GM08714 (cell line): ENCODE results near the gene KIF3C.
"Not testable (repeated sequence)": the region's sequence is repeated elsewhere in the genome, so short reads cannot be mapped to it uniquely, and the experiment has no call there.

ENCODE experiments used
- H3K4me3 ChIP-seq: fragments of 200-500 bp; sonication (Bioruptor generic); 2 replicates; pipeline ENCODE4 v1.5.1; 2014; ENCODE audit warnings: mild to moderate bottlenecking, low read length, inconsistent platforms
- ZNF274 ChIP-seq: IDR thresholded peaks from 2 replicates; pipeline ENCODE4 v1.6.1; 2012; ENCODE audit warnings: mild to moderate bottlenecking, low read depth, low read length

KIF3C gene

DNA sequence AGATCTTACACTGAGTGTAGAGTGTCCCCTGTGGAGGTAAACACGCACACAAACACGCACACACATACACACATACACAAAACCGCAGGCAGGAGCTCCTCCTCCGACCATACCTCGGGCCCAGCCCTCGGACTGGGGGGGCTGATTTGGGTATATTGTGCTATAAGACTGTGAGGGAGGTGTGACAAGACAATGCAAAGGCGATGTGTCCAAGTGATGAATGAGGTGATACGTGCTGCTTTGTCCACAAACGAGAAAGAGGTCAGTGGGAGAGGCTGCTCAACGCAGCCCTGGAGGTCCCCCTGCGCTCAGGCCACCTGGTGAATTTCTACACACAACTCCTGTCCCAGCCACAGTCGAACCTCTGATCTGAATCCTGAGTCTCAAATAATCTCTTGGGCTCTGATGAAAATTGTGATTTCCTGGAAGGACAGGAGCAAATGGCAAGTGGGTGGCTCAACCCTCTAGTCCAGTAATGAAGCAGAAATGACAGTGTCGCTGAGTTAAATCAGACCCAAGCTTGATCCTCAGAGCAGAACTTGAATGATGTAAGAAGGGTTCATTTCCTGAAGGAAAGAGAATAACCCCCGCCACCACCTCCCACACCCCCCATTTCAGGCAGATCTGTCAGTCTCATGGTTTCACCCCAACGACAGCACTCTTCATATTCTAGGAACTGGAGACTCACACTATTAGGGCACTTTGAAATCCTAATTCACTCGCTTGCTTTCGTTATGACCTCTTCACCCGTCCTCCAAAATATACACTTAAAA, 55.1 kb downstream of the KIF3C start:
- no peak for TF ChIP-seq ZNF274

DNA sequence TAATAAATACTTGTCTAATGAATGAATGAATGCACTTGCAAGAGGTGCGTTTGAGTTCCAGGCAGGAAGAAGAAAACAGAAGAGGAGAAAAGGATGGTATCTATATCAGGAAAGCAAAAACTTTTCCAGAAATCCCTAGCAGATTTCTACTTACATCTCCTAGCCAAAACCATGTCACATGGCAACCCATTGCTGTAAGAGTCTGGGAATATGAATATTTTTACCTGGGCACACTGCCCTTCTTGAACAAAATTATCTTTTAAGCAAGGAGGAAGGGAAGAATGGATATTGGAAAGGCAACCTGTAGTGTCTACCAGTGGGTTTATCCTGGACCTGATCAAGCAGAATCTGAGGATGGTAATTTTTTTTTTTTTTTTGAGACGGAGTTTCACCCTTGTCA, 59.8 kb downstream of the KIF3C start:
- no peak overlapping the region for H3K4me3 ChIP-seq
- no peak for TF ChIP-seq ZNF274

More for the DNA sequence above, 55.1 kb downstream of the KIF3C start:
- no peak overlapping the region for H3K4me3 ChIP-seq

DNA sequence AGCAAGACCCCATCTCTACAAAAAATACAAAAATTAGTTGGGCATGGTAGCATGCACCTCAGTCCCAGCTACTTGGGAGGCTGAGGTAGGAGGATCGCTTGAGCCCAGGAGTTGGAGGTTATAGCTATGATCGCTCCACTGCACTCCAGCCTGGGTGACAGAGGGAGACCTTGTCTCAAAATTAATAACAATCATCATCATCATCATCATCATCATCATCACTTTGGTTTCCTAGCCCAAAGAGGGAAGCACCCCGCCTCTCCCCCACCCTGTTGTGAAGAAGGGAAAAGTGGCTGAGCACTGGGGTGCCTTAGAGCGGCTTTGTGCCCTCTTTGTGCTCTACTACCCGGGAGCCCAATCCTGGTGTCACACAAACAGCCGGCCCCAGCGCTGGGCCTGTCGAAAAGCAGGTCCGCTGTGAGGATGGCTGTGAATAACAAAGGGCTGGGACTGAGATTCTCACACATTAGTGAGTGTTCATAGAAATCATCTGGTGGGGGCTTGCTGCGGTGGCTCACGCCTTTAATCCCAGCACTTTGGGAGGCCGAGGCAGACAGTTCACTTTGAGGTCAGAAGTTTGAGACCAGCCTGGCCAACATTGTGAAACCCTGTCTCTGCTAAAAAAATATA, 61.4 kb downstream of the KIF3C start:
- no peak for TF ChIP-seq ZNF274
- H3K4me3 ChIP-seq = no peak overlapping the region

DNA sequence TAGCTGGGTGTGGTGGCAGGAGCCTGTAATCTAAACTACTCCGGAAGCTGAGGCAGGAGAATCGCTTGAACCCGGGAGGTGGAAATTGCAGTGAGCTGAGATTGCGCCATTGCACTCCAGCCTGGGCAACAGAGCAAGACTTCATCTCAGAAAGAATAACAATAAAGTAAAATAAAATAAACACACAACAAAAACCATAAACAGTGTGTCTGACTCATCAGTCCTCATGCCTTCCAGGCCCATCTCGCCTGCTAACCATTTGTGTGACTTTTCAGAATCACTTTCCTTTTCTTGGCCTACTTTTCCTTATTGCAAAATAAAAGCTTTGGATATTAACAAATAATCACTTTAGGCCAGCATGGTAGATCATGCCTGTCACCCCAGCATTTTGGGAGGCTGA, 62.0 kb downstream of the KIF3C start:
- no peak overlapping the region for H3K4me3 ChIP-seq
- TF ChIP-seq ZNF274 = no peak

DNA sequence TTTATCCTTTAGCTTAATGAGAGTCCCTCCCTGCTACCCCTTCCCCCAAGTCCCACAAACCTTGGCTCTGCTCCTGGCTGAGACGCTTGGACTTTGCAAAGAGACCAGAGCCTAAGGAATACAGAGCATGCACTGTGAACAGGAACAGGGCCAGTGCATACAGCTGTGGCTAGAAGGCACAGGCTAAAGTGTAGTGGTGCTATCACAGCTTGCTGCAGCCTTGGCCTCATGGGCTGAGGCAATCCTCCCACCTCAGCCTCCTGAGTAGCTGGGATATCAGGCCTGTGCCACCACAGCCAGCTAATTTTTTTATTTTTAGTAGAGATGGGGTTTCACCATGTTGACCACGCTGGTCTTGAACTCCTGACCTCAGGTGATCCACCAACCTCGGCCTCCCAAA, 64.5 kb downstream of the KIF3C start:
- H3K4me3 ChIP-seq = no peak overlapping the region
- no peak for TF ChIP-seq ZNF274

DNA sequence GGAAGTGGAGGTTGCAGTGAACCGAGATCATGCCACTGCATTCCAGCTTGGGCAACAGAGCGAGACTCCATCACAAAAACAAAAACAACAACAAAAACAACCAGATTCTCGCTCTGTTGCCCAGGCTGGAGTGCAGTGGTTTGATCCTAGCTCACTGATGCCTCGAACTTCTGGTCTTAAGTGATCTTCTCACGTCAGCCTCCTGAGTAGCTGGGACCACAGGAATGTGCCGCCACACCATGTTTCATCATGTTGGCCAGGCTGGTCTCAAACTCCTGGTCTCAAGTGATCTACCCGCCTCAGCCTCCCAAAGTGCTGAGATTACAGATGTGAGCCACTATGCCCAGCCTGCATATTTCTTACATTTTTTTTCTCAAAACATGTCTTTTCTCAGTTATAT, 64.9 kb downstream of the KIF3C start:
- not testable (repeated sequence) for H3K4me3 ChIP-seq

DNA sequence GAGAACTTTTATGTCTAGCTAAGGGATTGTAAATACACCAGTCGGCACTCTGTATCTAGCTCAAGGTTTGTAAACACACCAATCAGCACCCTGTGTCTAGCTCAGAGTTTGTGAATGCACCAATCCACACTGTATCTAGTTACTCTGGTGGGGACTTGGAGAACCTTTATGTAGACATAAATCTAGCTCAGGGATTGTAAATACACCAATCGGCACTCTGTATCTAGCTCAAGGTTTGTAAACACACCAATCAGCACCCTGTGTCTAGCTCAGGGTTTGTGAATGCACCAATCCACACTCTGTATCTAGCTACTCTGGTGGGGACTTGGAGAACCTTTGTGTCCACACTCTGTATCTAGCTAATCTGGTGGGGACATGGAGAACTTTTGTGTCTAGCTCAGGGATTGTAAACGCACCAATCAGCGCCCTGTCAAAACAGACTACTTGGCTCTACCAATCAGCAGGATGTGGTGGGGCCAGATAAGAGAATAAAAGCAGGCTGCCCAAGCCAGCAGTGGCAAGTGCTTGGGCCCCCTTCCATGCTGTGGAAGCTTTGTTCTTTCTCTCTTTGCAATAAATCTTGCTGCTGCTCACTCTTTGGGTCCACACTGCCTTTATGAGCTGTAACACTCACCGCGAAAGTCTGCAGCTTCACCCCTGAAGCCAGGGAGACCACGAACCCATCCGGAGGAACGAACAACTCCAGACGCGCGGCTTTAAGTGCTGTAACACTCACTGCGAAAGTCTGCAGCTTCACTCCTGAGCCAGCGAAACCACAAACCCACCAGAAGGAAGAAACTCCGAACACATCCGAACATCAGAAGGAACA, 66.1 kb downstream of the KIF3C start:
- not testable (repeated sequence) for H3K4me3 ChIP-seq

DNA sequence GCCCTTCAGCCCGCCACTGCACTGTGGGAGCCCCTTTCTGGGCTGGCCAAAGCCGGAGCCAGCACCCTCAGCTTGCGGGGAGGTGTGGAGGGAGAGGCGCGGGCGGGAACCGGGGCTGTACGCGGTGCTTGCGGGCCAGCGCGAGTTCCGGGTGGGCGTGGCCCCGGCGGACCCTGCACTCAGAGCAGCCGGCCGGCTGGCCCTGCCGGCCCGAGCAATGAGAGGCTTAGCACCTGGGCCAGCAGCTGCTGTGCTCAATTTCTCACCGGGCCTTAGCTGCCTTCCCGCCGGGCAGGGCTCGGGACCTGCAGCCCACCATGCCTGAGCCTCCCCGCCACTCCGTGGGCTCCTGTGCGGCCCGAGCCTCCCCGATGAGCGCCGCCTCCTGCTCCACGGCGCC, 66.9 kb downstream of the KIF3C start:
- H3K4me3 ChIP-seq = not testable (repeated sequence)

DNA sequence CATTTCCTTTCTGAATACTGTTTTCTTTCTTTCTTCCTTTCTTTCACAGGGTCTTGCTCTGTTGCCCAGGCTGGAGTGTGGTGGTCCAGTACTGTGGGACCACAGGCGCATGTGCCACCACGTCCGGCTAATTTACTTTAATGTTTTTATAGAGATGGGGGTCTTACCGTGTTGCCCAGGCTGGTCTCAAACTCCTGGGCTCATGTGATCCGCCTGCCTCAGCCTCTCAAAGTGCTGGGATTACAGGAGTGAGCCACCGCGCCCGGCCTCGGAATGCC, 68.7 kb downstream of the KIF3C start:
- not testable (repeated sequence) for H3K4me3 ChIP-seq

DNA sequence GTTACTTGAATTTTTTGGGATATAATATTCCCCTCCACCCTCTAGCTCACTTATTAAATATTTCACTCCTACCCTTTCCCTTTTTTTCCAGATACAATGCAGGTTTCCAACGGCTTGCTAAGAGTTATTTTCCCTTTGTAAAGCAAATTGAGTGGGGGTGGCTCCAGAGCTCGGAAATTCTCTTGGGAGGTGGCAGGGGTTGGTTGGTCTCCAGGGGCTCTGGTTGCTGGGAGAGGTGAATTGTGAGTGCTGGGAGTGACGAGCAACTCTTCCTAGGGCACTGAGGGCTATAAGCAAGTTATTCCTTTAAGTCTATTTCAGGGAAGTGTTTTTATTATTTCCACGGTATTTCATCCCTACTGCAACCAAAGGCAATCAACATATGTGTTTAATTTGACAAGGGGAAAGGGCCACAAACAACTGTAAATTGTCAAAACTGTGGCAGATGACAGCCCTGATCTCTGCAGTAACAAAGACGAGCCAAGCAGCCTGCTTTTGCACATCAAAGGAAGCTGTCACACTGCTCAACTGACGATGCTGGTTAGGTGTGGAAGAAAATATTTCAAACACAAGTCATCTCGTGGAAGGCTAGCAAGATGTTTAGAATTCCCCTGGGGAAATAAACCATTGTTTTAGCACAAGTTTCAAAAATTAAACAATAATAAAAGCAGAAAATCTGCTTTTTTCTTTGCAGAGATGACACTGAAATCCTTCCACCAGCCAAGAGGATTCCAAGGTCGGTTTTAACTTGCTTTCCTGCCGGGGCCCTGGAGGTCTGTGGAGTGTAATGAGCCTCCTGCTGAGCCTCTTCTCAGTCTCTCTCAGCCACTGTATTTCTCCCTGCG, 69.2 kb downstream of the KIF3C start:
- TF ChIP-seq ZNF274 = no peak
- no peak overlapping the region for H3K4me3 ChIP-seq

DNA sequence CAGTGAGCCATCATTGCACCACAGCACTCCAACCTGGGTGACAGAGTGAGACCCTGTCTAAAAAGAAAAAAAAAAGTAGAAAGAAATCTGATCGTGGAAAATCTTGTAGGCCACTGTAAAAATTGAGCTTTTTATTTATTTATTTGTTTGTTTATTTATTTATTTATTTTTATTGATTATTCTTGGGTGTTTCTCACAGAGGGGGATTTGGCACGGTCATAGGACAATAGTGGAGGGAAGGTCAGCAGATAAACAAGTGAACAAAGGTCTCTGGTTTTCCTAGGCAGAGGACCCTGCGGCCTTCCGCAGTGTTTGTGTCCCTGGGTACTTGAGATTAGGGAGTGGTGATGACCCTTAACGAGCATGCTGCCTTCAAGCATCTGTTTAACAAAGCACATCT, 72.7 kb downstream of the KIF3C start:
- not testable (repeated sequence) for H3K4me3 ChIP-seq

DNA sequence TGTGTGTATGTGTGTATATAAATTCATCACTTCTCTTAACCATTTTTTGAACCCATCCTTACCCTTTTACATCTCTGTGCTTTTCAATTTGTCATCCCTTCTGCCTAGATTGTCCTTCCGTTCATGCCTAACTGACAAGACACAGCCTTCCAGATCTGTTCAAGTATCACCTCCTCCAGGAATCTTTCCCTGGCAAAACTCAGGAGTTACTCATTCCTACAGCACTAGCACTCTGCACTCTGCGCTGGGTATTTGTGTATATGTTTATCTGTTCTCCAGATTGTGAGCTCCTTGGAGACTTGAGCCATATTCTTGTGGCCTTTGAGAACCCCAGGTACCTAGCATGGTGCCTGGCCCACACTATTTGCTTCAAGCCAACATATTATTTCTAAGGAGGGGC, 77.2 kb downstream of the KIF3C start:
- H3K4me3 ChIP-seq = no peak overlapping the region
- TF ChIP-seq ZNF274 = no peak

DNA sequence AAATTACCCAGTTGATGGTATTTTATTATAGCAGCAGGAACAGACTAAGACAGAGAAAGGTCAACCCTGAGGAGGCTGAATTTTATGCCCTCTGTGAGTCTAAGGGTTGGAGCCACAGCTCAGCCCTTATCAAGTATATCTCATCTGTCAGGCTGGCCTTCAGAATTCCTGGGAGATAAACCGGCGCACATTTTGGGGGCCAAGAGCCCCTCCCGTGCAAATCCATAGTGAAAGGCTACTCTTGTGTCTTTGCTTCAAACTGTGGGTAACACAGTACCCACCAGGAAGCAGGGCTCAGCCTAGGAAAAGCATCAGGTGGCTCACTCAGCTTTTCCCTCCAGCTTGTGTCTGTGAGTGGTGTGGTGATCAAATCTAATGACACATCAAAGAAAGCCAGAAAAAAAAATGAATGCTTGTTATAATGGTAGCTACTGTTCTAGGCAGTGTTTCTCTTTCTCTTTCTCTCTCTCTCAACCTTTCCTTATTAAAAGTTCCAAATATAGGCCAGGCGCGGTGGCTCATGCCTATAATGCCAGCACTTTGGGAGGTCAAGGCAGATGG, 79.0 kb downstream of the KIF3C start:
- no peak for TF ChIP-seq ZNF274
- H3K4me3 ChIP-seq = no peak overlapping the region

DNA sequence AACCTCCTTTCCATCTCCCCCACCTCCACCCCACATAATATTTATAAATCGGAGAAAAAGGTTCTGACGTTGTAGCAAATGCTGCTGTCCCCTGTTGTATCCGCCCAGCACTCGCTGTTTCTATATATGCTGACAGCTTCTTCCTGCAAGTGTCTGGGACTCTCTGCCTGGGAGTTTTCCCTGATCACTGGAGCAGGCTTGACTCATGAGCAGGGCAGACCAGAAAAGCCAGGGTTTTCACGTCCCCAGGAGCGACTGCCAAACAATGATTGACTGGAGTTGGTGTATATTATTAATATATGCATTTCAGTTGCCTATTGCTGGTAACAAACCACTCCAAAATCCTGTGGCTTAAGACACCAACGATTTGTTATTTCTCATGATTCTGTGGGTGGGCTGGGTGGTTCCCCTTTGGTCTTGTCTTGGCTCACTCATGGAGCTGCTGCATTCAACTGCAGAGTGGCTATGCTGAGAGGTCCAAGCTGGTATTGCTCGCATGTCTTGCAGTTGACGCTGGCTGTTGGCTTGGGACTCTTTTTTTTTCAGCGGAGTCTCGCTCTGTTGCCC, 82.8 kb downstream of the KIF3C start:
- H3K4me3 ChIP-seq = no peak overlapping the region
- TF ChIP-seq ZNF274 = no peak
